A673 (cell line): ENCODE results near the gene ADCY10.

Source experiments
- CTCF ChIP-seq: fragments of 300-800, 200-600 bp; sonication (generic); conservative IDR thresholded peaks from 2 replicates; pipeline ENCODE4 v1.5.1; 2017; ENCODE audit warnings: low read depth, mild to moderate bottlenecking, antibody characterized with exemption, low read length, moderate library complexity, mixed read lengths
- EZH2 ChIP-seq: fragments of 200-600 bp; sonication (generic); IDR thresholded peaks from 2 replicates; pipeline ENCODE4 v1.6.1; 2017; ENCODE audit warnings: borderline replicate concordance, low read depth, mild to moderate bottlenecking, mixed read lengths, antibody characterized with exemption, low read length; ENCODE audit not compliant: poor library complexity, severe bottlenecking

DNA sequence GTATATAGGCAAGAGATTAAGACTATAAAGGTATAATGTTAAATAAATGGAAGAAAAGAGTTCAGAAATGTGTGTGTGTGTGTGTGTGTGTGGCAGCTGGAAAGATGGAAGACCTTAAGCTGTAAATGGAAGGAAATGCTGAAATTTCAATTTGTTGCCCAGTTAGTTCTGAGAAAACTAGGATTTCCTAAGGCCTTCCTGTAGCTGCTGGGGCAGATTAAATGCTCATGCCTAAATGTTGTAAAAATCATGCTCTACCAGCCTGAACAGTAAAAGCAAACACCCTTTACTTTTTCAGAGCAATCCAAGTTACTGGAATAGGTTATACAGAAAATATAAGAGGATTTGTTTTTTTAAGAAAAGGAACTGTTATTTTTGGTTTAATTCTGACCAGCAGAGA lies 8.3 kb downstream of the ADCY10 start:
- TF ChIP-seq EZH2 (no peak), CTCF (no peak)
